ENCODE results near the gene MAN1B1.

DNA sequence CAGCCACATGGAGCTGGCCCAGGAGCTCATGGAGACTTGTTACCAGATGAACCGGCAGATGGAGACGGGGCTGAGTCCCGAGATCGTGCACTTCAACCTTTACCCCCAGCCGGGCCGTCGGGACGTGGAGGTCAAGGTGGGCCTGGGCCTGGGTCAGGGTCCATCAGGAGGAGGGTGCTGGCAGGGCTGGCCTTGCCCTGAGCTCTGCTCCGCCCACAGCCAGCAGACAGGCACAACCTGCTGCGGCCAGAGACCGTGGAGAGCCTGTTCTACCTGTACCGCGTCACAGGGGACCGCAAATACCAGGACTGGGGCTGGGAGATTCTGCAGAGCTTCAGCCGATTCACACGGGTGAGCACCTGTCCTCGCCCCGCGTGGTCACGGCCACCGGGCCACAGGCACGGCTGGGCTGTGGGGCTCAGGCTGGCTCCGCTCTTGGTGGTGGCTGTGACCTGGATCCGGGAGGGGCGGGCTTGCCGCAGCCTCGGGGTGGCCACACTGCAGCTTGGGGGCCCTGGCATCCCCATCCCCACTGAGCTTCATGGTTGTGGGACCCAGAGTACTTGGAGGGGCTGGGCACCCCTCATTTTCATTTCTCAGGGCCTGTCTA is 20.6 kb downstream of the MAN1B1 start:
- TF ChIP-seq EZH2 (IDR thresholded peaks at IDR 0.05) (no peak), EZH2phosphoT487 (IDR thresholded peaks at IDR 0.05) (no peak)
- TF ChIP-seq, protein P1, sequence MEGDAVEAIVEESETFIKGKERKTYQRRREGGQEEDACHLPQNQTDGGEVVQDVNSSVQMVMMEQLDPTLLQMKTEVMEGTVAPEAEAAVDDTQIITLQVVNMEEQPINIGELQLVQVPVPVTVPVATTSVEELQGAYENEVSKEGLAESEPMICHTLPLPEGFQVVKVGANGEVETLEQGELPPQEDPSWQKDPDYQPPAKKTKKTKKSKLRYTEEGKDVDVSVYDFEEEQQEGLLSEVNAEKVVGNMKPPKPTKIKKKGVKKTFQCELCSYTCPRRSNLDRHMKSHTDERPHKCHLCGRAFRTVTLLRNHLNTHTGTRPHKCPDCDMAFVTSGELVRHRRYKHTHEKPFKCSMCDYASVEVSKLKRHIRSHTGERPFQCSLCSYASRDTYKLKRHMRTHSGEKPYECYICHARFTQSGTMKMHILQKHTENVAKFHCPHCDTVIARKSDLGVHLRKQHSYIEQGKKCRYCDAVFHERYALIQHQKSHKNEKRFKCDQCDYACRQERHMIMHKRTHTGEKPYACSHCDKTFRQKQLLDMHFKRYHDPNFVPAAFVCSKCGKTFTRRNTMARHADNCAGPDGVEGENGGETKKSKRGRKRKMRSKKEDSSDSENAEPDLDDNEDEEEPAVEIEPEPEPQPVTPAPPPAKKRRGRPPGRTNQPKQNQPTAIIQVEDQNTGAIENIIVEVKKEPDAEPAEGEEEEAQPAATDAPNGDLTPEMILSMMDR (IDR thresholded peaks at IDR 0.05), result no peak
